Mesothelial cell of epicardium (in vitro differentiated cells): ENCODE results near the gene TMEM25. TPM values are rescaled to one million over a fixed set of nuclear protein-coding genes. Genes with fewer than 3 reads are reported as not detected.

Experiments used
- DNase-seq, 2 experiments: peaks; one replicate each; pipeline ENCODE4 v3.0.0; 2021; ENCODE audit warnings: low spot score in 2 of 2; ENCODE audit not compliant: unreplicated experiment in 2 of 2
- H3K27ac Mint-ChIP-seq: 2 replicates; pipeline ENCODE4 v1.8.0; 2021; ENCODE audit warnings: mixed read lengths
- H3K27me3 Mint-ChIP-seq: 2 replicates; pipeline ENCODE4 v1.8.0; 2021; ENCODE audit warnings: low read depth, mixed read lengths
- H3K36me3 Mint-ChIP-seq: 2 replicates; pipeline ENCODE4 v1.8.0; 2021; ENCODE audit warnings: mixed read lengths
- H3K4me1 Mint-ChIP-seq: 2 replicates; pipeline ENCODE4 v1.8.0; 2021; ENCODE audit warnings: mixed read lengths
- H3K4me3 Mint-ChIP-seq: 2 replicates; pipeline ENCODE4 v1.8.0; 2021; ENCODE audit warnings: mild to moderate bottlenecking, moderate library complexity, mixed read lengths
- H3K9me3 Mint-ChIP-seq: 2 replicates; pipeline ENCODE4 v1.8.0; 2021; ENCODE audit warnings: mixed read lengths
- CTCF ChIP-seq: fragments of 200-600 bp; sonication (generic); IDR thresholded peaks from one replicate; pipeline ENCODE4 v1.5.0; 2021; ENCODE audit warnings: antibody characterized with exemption; ENCODE audit not compliant: unreplicated experiment
- total RNA-seq: library from RNA; stranded (reverse); gene quantifications from 3 replicates; pipeline ENCODE4 v1.2.1, GENCODE V29; 2021

TMEM25 gene
- total RNA-seq, 1 donor from 2014 or later = 46.1 TPM

- peaks cover 56% of the 10 kb centered on the region for H3K36me3 Mint-ChIP-seq
- H3K4me1 Mint-ChIP-seq = no peaks in the 10 kb centered on the region
- no peak for TF ChIP-seq CTCF
Measured at GRCh38 chr11:118497831-118498230, 33.2 kb upstream of the TMEM25 start.

GRCh38 chr11:118503216-118503615, 27.8 kb upstream of the TMEM25 start:
- peaks cover 73% of the 10 kb centered on the region for H3K36me3 Mint-ChIP-seq
- no peak overlapping the region for H3K27ac Mint-ChIP-seq
- no peak for DNase-seq
- H3K4me1 Mint-ChIP-seq = no peaks in the 10 kb centered on the region
- no peak for TF ChIP-seq CTCF
- H3K4me3 Mint-ChIP-seq = no peak overlapping the region
- H3K9me3 Mint-ChIP-seq = no peaks in the 10 kb centered on the region
- no peaks in the 10 kb centered on the region for H3K27me3 Mint-ChIP-seq

More at GRCh38 chr11:118497831-118498230, 33.2 kb upstream of the TMEM25 start:
- no peaks in the 10 kb centered on the region for H3K9me3 Mint-ChIP-seq
- DNase-seq = no peak
- no peak overlapping the region for H3K4me3 Mint-ChIP-seq
- no peaks in the 10 kb centered on the region for H3K27me3 Mint-ChIP-seq
- H3K27ac Mint-ChIP-seq = no peak overlapping the region

GRCh38 chr11:118511601-118512000, 19.4 kb upstream of the TMEM25 start:
- no peak for DNase-seq
- H3K9me3 Mint-ChIP-seq = no peaks in the 10 kb centered on the region
- TF ChIP-seq CTCF = no peak
- no peaks in the 10 kb centered on the region for H3K4me1 Mint-ChIP-seq
- no peak overlapping the region for H3K4me3 Mint-ChIP-seq
- H3K27ac Mint-ChIP-seq = no peak overlapping the region
- H3K27me3 Mint-ChIP-seq = no peaks in the 10 kb centered on the region
- H3K36me3 Mint-ChIP-seq = peaks cover 42% of the 10 kb centered on the region

GRCh38 chr11:118514103-118514502, 16.9 kb upstream of the TMEM25 start:
- Mint-ChIP-seq H3K27ac (no peak overlapping the region), H3K36me3 (peaks cover 44% of the 10 kb centered on the region)
- TF ChIP-seq CTCF = no peak

GRCh38 chr11:118519549-118519948, 11.4 kb upstream of the TMEM25 start:
- no peaks in the 10 kb centered on the region for H3K27me3 Mint-ChIP-seq
- no peaks in the 10 kb centered on the region for H3K9me3 Mint-ChIP-seq
- H3K4me1 Mint-ChIP-seq = no peaks in the 10 kb centered on the region
- no peak overlapping the region for H3K4me3 Mint-ChIP-seq
- H3K36me3 Mint-ChIP-seq = peaks cover 31% of the 10 kb centered on the region
- TF ChIP-seq CTCF = no peak
- no peak for DNase-seq
- H3K27ac Mint-ChIP-seq = no peak overlapping the region

More at GRCh38 chr11:118514103-118514502, 16.9 kb upstream of the TMEM25 start:
- H3K4me3 Mint-ChIP-seq = no peak overlapping the region
- DNase-seq = no peak
- H3K4me1 Mint-ChIP-seq = no peaks in the 10 kb centered on the region
- H3K27me3 Mint-ChIP-seq = no peaks in the 10 kb centered on the region
- H3K9me3 Mint-ChIP-seq = no peaks in the 10 kb centered on the region

GRCh38 chr11:118521892-118522311, 9.1 kb upstream of the TMEM25 start:
- no peaks in the 10 kb centered on the region for H3K4me1 Mint-ChIP-seq
- H3K36me3 Mint-ChIP-seq = peaks cover 20% of the 10 kb centered on the region
- H3K9me3 Mint-ChIP-seq = no peaks in the 10 kb centered on the region
- H3K27me3 Mint-ChIP-seq = no peaks in the 10 kb centered on the region
- H3K4me3 Mint-ChIP-seq = no peak overlapping the region
- no peak for TF ChIP-seq CTCF
- no peak overlapping the region for H3K27ac Mint-ChIP-seq
- DNase-seq = no peak
